ENCODE data around the gene MAPK10. TPM values are rescaled to one million over a fixed set of nuclear protein-coding genes. Genes with fewer than 3 reads are reported as not detected.

MAPK10 gene
- total RNA-seq, 1 donor from 2014 or later: 19.2 TPM

DNA sequence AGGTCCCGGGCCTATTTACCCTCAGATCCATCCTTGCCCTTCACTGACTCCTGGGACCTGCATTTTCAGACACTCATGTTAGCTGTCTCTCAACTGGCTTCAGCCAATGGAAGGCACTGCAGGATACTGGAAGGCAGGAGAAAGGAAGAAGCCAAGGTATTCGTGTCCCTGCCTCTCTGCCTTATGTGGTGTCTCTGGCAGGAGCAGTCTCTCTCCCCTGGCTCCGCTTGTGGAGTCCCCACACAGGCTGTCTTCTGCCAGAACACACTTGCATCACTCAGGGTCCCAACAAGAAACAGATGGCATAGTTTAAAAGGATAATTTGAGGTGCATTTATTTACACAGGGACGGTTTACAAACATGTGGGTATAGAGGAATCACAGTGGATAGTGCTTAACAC lies 21.6 kb upstream of the MAPK10 start:
- Mint-ChIP-seq H3K27me3 (ENCODE audit: unreplicated experiment) (no peaks in the 10 kb centered on the region), H3K4me3 (ENCODE audit: unreplicated experiment) (no peak overlapping the region), H3K36me3 (ENCODE audit: unreplicated experiment) (no peaks in the 10 kb centered on the region), H3K4me1 (ENCODE audit: unreplicated experiment) (peaks cover 33% of the 10 kb centered on the region), H3K9me3 (ENCODE audit: unreplicated experiment) (no peaks in the 10 kb centered on the region), H3K27ac (ENCODE audit: unreplicated experiment) (no peak overlapping the region)
- no peak for DNase-seq (ENCODE audit: extremely low spot score, unreplicated experiment)
- TF ChIP-seq, protein P1, sequence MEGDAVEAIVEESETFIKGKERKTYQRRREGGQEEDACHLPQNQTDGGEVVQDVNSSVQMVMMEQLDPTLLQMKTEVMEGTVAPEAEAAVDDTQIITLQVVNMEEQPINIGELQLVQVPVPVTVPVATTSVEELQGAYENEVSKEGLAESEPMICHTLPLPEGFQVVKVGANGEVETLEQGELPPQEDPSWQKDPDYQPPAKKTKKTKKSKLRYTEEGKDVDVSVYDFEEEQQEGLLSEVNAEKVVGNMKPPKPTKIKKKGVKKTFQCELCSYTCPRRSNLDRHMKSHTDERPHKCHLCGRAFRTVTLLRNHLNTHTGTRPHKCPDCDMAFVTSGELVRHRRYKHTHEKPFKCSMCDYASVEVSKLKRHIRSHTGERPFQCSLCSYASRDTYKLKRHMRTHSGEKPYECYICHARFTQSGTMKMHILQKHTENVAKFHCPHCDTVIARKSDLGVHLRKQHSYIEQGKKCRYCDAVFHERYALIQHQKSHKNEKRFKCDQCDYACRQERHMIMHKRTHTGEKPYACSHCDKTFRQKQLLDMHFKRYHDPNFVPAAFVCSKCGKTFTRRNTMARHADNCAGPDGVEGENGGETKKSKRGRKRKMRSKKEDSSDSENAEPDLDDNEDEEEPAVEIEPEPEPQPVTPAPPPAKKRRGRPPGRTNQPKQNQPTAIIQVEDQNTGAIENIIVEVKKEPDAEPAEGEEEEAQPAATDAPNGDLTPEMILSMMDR (IDR thresholded peaks at IDR 0.05): no peak

DNA sequence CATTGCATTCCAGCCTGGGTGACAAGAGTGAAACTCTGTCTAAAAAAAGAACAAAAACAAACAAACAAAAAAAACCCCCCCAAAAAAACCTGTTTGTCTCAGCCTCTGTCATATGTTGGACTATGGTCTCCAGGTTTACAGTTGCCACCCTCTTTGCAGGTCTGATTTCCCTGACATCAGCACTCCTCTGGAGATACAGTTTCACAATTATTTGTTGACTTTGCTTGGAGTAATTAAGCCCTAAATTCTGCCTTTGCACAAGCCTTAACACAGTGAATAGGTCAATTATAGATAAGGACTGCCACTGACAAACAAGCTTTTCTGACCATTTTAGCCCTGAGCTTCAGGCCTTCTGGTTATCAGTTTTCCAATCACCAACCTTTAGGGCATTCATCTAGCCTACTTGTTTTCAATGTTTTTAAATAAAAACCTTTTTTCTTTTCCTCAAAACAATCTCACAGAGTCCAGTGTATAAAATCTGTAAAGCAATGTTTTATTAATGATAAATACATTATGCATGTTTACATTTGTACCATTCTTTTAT lies 20.4 kb upstream of the MAPK10 start:
- peaks cover 38% of the 10 kb centered on the region for H3K4me1 Mint-ChIP-seq (ENCODE audit: unreplicated experiment)
- H3K36me3 Mint-ChIP-seq (ENCODE audit: unreplicated experiment): no peaks in the 10 kb centered on the region
- DNase-seq (ENCODE audit: extremely low spot score, unreplicated experiment): no peak
- TF ChIP-seq, protein P1 (IDR thresholded peaks at IDR 0.05): no peak
- H3K27ac Mint-ChIP-seq (ENCODE audit: unreplicated experiment): no peak overlapping the region
- no peaks in the 10 kb centered on the region for H3K9me3 Mint-ChIP-seq (ENCODE audit: unreplicated experiment)
- no peaks in the 10 kb centered on the region for H3K27me3 Mint-ChIP-seq (ENCODE audit: unreplicated experiment)
- no peak overlapping the region for H3K4me3 Mint-ChIP-seq (ENCODE audit: unreplicated experiment)

DNA sequence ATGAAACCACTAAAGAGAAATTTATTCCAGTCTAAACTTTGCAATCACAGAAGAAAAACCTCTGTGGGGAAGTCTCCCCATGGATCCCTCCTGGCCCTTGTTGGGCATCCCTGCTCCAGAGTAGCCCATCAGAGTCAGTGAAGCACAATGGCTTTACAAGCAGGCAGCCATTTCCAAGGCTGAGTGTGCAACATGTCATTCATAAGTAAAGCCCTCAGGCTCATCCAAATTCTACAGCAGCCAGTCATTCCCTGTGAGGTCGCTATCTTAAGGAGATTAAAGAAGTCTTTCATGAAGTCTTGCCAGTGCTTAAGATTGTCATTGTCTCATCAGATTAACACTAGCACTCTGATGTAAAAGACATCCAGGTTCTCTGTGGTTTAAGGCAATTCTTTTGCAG lies 17.0 kb upstream of the MAPK10 start:
- Mint-ChIP-seq H3K27me3 (ENCODE audit: unreplicated experiment) (no peaks in the 10 kb centered on the region), H3K9me3 (ENCODE audit: unreplicated experiment) (peaks cover 11% of the 10 kb centered on the region), H3K36me3 (ENCODE audit: unreplicated experiment) (peaks cover 11% of the 10 kb centered on the region), H3K4me1 (ENCODE audit: unreplicated experiment) (peaks cover 44% of the 10 kb centered on the region), H3K27ac (ENCODE audit: unreplicated experiment) (peak overlapping the region; percentile 79), H3K4me3 (ENCODE audit: unreplicated experiment) (peak overlapping the region; percentile 3)
- no peak for DNase-seq (ENCODE audit: extremely low spot score, unreplicated experiment)
- TF ChIP-seq, protein P1 (IDR thresholded peaks at IDR 0.05): no peak

DNA sequence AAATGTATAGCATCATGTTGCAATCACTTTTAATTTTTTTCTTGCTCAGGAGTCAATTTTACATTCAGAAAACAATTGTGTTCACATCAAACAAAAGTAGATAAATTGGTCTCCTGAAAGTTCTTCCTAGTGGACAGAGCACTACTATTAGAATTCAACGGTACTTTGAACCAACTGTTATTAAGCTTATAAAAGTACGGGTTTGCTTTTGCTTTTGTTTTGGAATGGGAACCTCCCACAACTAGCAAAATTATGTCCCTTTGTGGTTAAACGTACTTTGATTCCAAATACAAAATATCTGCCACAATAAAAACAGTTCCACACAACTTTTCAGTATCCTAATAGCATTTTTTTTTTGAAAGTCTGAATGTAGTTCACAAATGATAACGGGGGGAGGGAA lies 8.6 kb upstream of the MAPK10 start:
- H3K36me3 Mint-ChIP-seq (ENCODE audit: unreplicated experiment): peaks cover 9% of the 10 kb centered on the region
- TF ChIP-seq, protein P1 (IDR thresholded peaks at IDR 0.05): no peak
- no peak overlapping the region for H3K4me3 Mint-ChIP-seq (ENCODE audit: unreplicated experiment)

DNA sequence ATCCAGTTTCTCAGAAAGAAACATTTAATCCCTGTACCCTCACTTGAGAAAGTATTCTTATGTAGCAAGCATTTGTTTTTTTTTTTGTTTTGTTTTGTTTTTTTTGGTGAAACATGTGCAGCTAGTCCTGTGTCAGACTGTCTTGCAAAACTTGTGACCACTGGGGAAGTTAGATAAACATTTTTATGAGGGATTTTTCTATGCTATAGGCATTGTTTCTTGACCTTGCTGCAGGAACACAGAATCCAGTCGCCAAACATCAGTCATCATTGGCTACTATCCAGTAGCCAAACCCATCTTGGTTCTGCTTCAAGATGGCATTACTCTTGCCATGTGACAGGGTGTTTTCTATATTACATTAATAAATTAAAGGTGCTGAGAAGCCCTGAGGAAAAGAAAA lies 7.7 kb upstream of the MAPK10 start:
- TF ChIP-seq, protein P1 (IDR thresholded peaks at IDR 0.05): no peak
- peak overlapping the region; percentile 38 for H3K27ac Mint-ChIP-seq (ENCODE audit: unreplicated experiment)
- no peak for DNase-seq (ENCODE audit: extremely low spot score, unreplicated experiment)
- no peak overlapping the region for H3K4me3 Mint-ChIP-seq (ENCODE audit: unreplicated experiment)
- H3K36me3 Mint-ChIP-seq (ENCODE audit: unreplicated experiment): peaks cover 6% of the 10 kb centered on the region
- H3K9me3 Mint-ChIP-seq (ENCODE audit: unreplicated experiment): peaks cover 10% of the 10 kb centered on the region
- no peaks in the 10 kb centered on the region for H3K27me3 Mint-ChIP-seq (ENCODE audit: unreplicated experiment)
- H3K4me1 Mint-ChIP-seq (ENCODE audit: unreplicated experiment): peaks cover 28% of the 10 kb centered on the region

More for the DNA sequence above, 8.6 kb upstream of the MAPK10 start:
- no peak for DNase-seq (ENCODE audit: extremely low spot score, unreplicated experiment)
- peaks cover 28% of the 10 kb centered on the region for H3K4me1 Mint-ChIP-seq (ENCODE audit: unreplicated experiment)
- no peaks in the 10 kb centered on the region for H3K27me3 Mint-ChIP-seq (ENCODE audit: unreplicated experiment)
- H3K27ac Mint-ChIP-seq (ENCODE audit: unreplicated experiment): no peak overlapping the region
- peaks cover 16% of the 10 kb centered on the region for H3K9me3 Mint-ChIP-seq (ENCODE audit: unreplicated experiment)

Data from osteocyte (in vitro differentiated cells).